Suprapubic skin (tissue), 4 donors: ENCODE results near the gene BRD2.
A peak's percentile ranks its signal among the peaks of the same experiment; 100 is the strongest.

Experiments used
- CTCF ChIP-seq, 2 donors: fragments of 200-600 bp in 1 of 2; fragments of 450-650 bp in 1 of 2; sonication (generic) in 1 of 2; IDR thresholded peaks; one replicate each; pipeline ENCODE4 v1.5.1; 2016 to 2019; ENCODE audit warnings: antibody characterized with exemption in 2 of 2, mild to moderate bottlenecking in 1 of 2, moderate library complexity in 1 of 2
- EP300 ChIP-seq: sonication (generic); formaldehyde crosslinking; IDR thresholded peaks from one replicate; pipeline ENCODE4 v1.6.1; 2017; ENCODE audit warnings: antibody characterized with exemption
- POLR2A ChIP-seq, 2 donors: fragments of 450-650 bp; IDR thresholded peaks; one replicate each; pipeline ENCODE4 v1.6.1; 2017; ENCODE audit warnings: antibody characterized with exemption in 2 of 2, mild to moderate bottlenecking in 2 of 2, moderate library complexity in 2 of 2
- POLR2AphosphoS5 ChIP-seq, 3 donors: sonication (generic); formaldehyde crosslinking; IDR thresholded peaks; one replicate each; pipeline ENCODE4 v1.6.1; 2017; ENCODE audit warnings: antibody characterized with exemption in 3 of 3

- TF ChIP-seq CTCF (IDR thresholded peaks at IDR 0.05), result peak in 1 of 2 donors; percentile 6
- TF ChIP-seq EP300, result no peak
- TF ChIP-seq POLR2A (IDR thresholded peaks at IDR 0.05), result no peak
- TF ChIP-seq POLR2AphosphoS5 (IDR thresholded peaks at IDR 0.05), result no peak
Observed at GRCh38 chr6:32954986-32955802, 13.2 kb upstream of the BRD2 start.
